A549 treated with ZK216348 at 1 μM for 4 hours (cell line): ENCODE measurements around the gene TFF1. TPM values are rescaled to one million over a fixed set of nuclear protein-coding genes. Genes with fewer than 3 reads are reported as not detected.

Source experiments
- total RNA-seq: library from RNA; stranded (reverse); fragments of 200-300 nt; extraction: Qiagen RNA extraction; gene quantifications from 5 replicates; pipeline ENCODE4 v1.2.3, GENCODE V29; 2022; ENCODE audit warnings: low read depth

Gene TFF1
- 20.3 to 28.6 TPM (median 25.3 TPM) in 5 replicates for total RNA-seq

GRCh38 chr21:42366292-42367010, at the start of gene TFF1:
TFF1 (minus strand) TSS chr21:42366535; CDS start chr21:42366495, 40 bp downstream.

GRCh38 chr21:42403611-42404231, 37.4 kb upstream of the TFF1 start, which contains the start of gene UBASH3A:
UBASH3A (plus strand) TSS chr21:42403902; CDS start chr21:42403946, 44 bp downstream.

GRCh38 chr21:42395905-42396651, 29.7 kb upstream of the TFF1 start, which contains the start of gene TMPRSS3:
TMPRSS3 (minus strand) TSS chr21:42396052; CDS start chr21:42395417, 635 bp downstream.

GRCh38 chr21:42350927-42351426, 15.4 kb downstream of the TFF1 start, which contains the start of gene TFF2:
TFF2 (minus strand) TSS chr21:42350994; CDS start chr21:42350957, 37 bp downstream.

GRCh38 chr21:42315296-42315891, 50.9 kb downstream of the TFF1 start, which contains the start of gene TFF3:
TFF3 (minus strand) TSS chr21:42315409; CDS start chr21:42315374, 35 bp downstream.

Other genes with a start within 250 kb of the TFF1 start
- 2.3 to 3.3 TPM (median 2.9 TPM) in 5 replicates for gene ABCG1, start 147.4 kb downstream of the TFF1 start, total RNA-seq
- not detected in 5 replicates for gene TFF3, start 51.1 kb downstream of the TFF1 start, total RNA-seq
- not detected in 5 replicates for gene TFF2, start 15.5 kb downstream of the TFF1 start, total RNA-seq
- 0.15 to 0.24 TPM (median 0.21 TPM) in 5 replicates for gene TMPRSS3, start 29.5 kb upstream of the TFF1 start, total RNA-seq
- 0.09 to 0.28 TPM (median 0.18 TPM) in 5 replicates for gene UBASH3A, start 37.4 kb upstream of the TFF1 start, total RNA-seq
- gene RSPH1, start 129.7 kb upstream of the TFF1 start, total RNA-seq = 0.34 to 1.3 TPM (median 0.67 TPM) in 5 replicates
- gene SLC37A1, start 147.3 kb upstream of the TFF1 start, total RNA-seq = 2.6 to 4.1 TPM (median 3.8 TPM) in 5 replicates